Effector memory CD4-positive, alpha-beta T cell (primary cell): ENCODE data around the gene METAP1D.
"Not testable (repeated sequence)": the region's sequence is repeated elsewhere in the genome, so short reads cannot be mapped to it uniquely, and the experiment has no call there.

Experiments
- DNase-seq, 3 donors: peaks; one replicate each; pipeline ENCODE4 v3.0.0-alpha.2; 2020
- H3K27ac ChIP-seq: 2 replicates; pipeline ENCODE4 v1.7.0; 2013; ENCODE audit warnings: mild to moderate bottlenecking, low read length, moderate library complexity; ENCODE audit not compliant: insufficient read depth, poor library complexity, severe bottlenecking
- H3K27me3 ChIP-seq: replicated peaks from 2 replicates; pipeline ENCODE4 v1.7.0; 2013; ENCODE audit warnings: mild to moderate bottlenecking, low read length; ENCODE audit not compliant: insufficient read depth, control insufficient read depth, poor library complexity, severe bottlenecking
- H3K36me3 ChIP-seq: 2 replicates; pipeline ENCODE4 v1.7.0; 2013; ENCODE audit warnings: mild to moderate bottlenecking, low read length, moderate library complexity; ENCODE audit not compliant: control insufficient read depth, insufficient read depth
- H3K4me1 ChIP-seq: 2 replicates; pipeline ENCODE4 v1.7.0; 2013; ENCODE audit warnings: low read length, mild to moderate bottlenecking; ENCODE audit not compliant: control insufficient read depth, insufficient read depth, poor library complexity, severe bottlenecking
- H3K4me3 ChIP-seq: 2 replicates; pipeline ENCODE4 v1.7.0; 2013; ENCODE audit warnings: low read length, low read depth, mild to moderate bottlenecking; ENCODE audit not compliant: insufficient read depth, poor library complexity, severe bottlenecking
- H3K9me3 ChIP-seq: 2 replicates; pipeline ENCODE4 v1.7.0; 2013; ENCODE audit warnings: mild to moderate bottlenecking, low read length, moderate library complexity; ENCODE audit not compliant: control insufficient read depth

METAP1D gene

DNA sequence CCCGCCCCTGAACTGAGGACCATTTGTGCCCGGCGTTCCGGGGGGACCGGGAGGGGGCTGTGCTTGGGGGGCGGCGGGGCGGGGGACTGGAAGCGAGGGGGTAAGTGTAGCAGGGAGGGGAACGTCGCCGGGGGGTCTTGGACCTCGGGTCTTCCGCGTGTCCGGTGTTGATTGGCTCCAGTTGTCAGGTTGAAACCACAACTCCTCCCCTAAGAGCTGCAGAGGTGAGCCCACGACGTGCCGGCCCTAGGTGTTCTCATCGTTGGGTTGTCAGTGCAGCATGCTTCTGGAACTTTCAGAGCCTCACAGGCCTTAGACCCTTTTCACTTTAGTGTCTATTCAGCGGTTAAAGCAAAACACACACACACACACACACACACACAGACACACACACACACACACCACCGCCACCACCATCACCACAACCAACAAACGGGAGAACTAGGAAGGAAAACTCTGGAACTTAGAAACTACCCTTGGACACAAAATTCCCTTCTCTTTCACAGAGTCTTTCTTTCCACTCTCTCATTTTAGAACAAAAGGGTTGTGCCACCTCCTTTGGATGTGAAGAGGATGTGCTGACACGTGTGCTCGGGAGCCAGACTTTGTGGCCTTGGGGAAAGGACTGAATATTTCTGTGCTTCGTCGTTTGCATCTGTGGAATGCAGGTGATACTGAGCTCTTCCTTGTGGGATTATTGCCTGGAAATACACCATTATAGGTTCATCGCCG, 109.7 kb downstream of the METAP1D start:
- Histone ChIP-seq H3K4me3 (no peak overlapping the region), H3K9me3 (no peaks in the 10 kb centered on the region), H3K27me3 (peaks cover 41% of the 10 kb centered on the region), H3K27ac (no peak overlapping the region), H3K4me1 (peaks cover 19% of the 10 kb centered on the region), H3K36me3 (no peaks in the 10 kb centered on the region)
- DNase-seq, result no peak

DNA sequence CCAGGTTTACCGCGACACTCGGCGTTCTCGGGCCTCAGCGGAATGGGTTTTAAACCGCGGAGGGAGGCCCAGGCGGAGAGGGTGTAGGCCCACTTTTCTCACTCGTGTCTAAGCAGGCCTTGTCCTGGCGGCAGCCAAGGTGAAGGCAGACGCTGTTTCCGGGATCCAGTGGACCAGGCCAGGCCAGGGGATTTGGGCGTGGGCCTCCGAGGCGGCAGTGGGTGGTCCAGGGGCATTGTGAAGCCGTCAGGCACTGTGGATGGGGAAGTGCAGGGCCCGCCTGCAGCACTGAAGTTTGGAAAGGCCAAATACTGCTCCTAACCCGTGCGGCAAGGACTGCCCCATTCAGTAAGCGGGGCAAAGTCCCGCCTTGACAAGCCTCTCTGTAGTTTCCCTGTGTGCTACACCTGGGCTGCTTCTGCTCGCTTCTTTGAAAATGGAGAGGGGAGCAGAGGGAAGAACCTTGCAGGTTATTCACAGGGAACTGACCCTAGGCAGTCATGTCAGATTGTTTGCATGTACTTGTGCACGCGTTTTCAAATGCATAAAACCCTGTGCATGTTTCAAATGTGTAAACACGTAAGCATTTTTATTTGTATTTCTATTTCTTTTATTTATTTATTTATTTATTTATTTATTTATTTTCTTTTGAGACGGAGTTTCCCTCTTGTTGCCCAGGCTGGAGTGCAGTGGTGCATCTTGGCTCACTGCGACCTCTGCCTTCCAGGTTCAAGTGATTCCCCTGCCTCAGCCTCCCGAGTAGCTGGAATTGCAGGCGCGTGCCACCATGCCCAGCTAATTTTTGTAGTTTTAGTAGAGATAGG, 110.4 kb downstream of the METAP1D start:
- H3K27ac ChIP-seq, result no peak overlapping the region
- no peak for DNase-seq
- H3K4me3 ChIP-seq, result no peak overlapping the region
- peaks cover 34% of the 10 kb centered on the region for H3K27me3 ChIP-seq
- H3K36me3 ChIP-seq, result no peaks in the 10 kb centered on the region
- peaks cover 19% of the 10 kb centered on the region for H3K4me1 ChIP-seq
- H3K9me3 ChIP-seq, result no peaks in the 10 kb centered on the region

DNA sequence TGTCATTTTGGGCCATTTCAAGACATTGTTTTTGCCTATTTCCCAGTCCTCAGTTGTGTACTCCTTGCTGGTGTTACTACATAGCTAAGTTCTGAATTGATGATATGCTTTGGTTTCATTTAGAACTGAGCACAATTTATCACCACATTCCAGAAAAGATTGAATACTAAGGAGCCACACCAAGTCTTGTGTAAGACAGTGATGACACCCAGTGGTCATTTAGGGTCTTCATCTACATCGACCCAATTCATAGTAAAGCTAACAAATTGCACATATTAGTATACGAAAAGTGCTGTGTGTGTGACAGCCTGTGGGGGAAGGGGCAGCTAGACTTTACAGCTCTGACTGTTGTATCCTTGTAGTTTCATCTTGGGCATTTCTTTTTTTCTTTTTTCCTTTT, 113.9 kb downstream of the METAP1D start:
- DNase-seq, result no peak
- no peaks in the 10 kb centered on the region for H3K36me3 ChIP-seq
- H3K27me3 ChIP-seq, result peaks cover 1% of the 10 kb centered on the region
- no peaks in the 10 kb centered on the region for H3K4me1 ChIP-seq
- no peaks in the 10 kb centered on the region for H3K9me3 ChIP-seq
- no peak overlapping the region for H3K27ac ChIP-seq
- H3K4me3 ChIP-seq, result no peak overlapping the region

DNA sequence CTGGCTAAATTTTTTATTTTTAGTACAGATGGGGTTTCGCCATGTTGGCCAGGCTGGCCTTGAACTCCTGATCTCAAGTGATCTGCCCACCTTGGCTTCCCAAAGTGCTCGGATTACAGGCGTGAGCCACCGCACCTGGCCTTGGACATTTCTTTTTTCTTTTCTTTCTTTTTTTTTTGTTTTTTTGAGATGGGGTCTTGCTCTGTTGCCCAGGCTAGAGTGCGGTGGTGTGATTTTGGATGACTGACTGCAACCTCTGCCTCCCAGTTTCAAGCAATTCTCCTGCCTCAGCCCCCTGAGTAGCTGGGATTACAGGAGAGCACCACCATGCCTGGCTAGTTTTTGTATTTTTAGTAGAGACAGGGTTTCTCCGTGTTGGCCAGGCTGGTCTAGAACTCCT, 114.4 kb downstream of the METAP1D start:
- not testable (repeated sequence) for H3K4me3 ChIP-seq, DNase-seq, H3K27ac ChIP-seq, H3K4me1 ChIP-seq, H3K36me3 ChIP-seq, H3K9me3 ChIP-seq, H3K27me3 ChIP-seq

DNA sequence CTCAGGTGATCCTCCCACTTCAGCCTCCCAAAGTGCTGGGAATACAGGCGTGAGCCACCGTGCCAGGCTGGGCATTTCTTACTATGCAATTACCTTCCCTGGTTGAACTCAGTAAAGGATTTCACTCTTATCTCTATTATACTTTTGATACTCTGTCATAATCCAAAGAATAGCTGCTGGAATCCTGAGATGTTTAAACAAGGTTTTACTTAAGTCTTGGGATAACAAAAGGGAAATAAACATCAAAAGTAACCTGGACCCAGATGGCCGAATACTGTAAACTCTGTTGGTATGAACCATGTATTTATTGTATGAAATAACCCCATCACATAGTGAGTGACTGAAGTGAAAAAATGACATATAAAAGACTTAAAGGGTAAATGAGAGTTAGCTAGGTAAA, 114.8 kb downstream of the METAP1D start:
- DNase-seq, result no peak
- no peaks in the 10 kb centered on the region for H3K36me3 ChIP-seq
- H3K4me3 ChIP-seq, result no peak overlapping the region
- H3K4me1 ChIP-seq, result no peaks in the 10 kb centered on the region
- H3K27me3 ChIP-seq, result no peaks in the 10 kb centered on the region
- H3K27ac ChIP-seq, result no peak overlapping the region
- no peaks in the 10 kb centered on the region for H3K9me3 ChIP-seq

DNA sequence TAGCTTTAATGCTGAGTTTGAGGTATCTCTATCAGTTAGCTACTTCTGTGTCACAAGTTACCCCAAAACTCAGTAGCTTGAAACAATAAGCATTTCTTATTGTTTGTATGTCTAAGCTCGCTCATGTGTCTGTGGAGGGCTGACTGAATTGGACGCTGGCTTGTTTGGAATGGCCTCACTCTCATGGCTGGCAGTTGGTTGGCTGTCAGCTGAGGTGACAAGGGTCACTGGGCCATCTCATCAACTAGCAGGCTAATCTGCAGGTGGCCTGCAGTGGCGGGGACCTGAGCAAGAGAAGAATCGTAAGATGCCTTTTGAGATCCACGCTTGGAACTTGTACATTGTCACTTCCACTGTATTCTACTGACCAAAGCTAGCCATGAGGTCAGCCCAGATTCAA, 116.4 kb downstream of the METAP1D start:
- H3K27me3 ChIP-seq, result no peaks in the 10 kb centered on the region
- no peaks in the 10 kb centered on the region for H3K9me3 ChIP-seq
- H3K4me1 ChIP-seq, result no peaks in the 10 kb centered on the region
- H3K4me3 ChIP-seq, result no peak overlapping the region
- no peak for DNase-seq
- H3K27ac ChIP-seq, result no peak overlapping the region
- no peaks in the 10 kb centered on the region for H3K36me3 ChIP-seq

DNA sequence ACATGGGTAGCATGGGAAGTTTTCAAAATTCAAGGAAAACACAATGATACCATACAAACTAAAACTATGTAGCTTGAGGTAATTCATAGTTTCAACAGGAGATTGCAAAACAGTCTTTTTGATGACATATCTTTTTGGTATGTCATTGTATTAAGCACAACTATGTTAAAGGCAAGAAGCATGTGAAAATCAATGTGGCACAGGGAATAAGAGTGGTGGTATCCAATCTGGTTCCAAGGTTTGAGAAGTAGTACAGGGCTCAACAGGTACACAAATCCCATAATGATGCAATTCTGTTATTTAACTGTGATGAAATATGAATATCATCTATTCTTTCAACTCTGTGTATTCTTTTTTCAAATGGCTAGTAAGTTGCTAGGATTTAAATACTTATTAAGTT, 119.3 kb downstream of the METAP1D start:
- H3K36me3 ChIP-seq, result no peaks in the 10 kb centered on the region
- H3K9me3 ChIP-seq, result no peaks in the 10 kb centered on the region
- no peaks in the 10 kb centered on the region for H3K4me1 ChIP-seq
- no peak for DNase-seq
- H3K4me3 ChIP-seq, result no peak overlapping the region
- H3K27ac ChIP-seq, result no peak overlapping the region
- no peaks in the 10 kb centered on the region for H3K27me3 ChIP-seq

DNA sequence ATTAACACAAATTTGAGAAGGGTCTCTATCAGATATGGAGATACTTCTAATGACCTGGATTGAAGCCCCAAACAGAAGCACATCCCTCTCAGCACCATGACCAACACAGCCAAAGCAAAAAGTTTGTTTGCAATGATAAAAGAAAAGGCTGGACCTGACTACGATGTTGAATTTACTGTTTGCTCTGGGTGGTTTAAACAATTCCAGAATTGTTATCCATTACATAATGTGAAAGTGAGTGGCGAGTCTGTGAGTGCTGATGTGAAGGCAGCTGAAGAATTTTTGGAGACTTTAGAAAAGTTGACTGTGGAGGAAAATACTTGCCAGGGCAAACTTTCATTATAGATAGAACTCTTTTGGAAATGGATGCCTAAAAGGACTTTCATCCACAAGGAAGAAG, 120.4 kb downstream of the METAP1D start:
- no peaks in the 10 kb centered on the region for H3K9me3 ChIP-seq
- no peaks in the 10 kb centered on the region for H3K27me3 ChIP-seq
- no peak overlapping the region for H3K4me3 ChIP-seq
- no peaks in the 10 kb centered on the region for H3K4me1 ChIP-seq
- H3K27ac ChIP-seq, result no peak overlapping the region
- no peaks in the 10 kb centered on the region for H3K36me3 ChIP-seq
- DNase-seq, result no peak

DNA sequence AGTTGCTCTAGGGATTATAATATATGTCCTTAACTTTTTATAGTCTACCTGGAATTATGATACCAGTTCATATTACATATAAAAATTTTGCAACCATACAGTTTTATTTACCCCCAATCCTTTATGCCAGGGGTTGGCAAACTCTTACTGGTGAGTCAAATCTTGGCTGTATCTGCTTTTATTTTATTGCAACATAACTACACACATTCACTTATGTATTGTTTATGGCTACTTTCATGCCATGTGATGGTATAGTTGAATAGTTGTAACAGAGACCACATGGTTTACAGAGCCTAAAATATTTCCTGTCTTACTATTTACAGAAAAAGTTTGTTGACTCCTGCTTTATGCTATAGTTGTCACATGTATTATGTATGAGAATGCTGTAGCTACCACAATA, 128.7 kb downstream of the METAP1D start:
- Histone ChIP-seq H3K4me3 (no peak overlapping the region), H3K27me3 (no peaks in the 10 kb centered on the region), H3K36me3 (no peaks in the 10 kb centered on the region), H3K9me3 (no peaks in the 10 kb centered on the region), H3K27ac (no peak overlapping the region), H3K4me1 (no peaks in the 10 kb centered on the region)
- no peak for DNase-seq

DNA sequence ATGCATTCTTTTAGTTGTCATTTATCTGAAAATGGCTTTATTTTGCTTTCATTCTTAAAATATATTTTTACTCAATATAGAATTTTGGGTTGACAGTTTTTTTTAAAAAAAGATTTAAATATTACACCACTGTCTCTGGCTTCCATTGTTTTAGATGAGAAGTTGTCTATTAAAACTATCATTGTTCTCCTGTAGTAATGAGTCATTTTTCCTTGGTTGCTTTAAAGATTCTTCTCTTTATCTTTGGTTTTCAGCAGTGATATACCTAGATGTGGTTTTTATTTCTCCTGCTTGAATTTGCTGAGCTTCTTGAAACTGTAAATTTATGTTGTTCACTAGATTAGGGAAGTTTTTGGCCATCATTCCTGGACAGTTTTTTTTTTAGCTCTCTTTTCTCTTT, 129.7 kb downstream of the METAP1D start:
- no peaks in the 10 kb centered on the region for H3K9me3 ChIP-seq
- no peaks in the 10 kb centered on the region for H3K4me1 ChIP-seq
- no peaks in the 10 kb centered on the region for H3K36me3 ChIP-seq
- no peak for DNase-seq
- H3K27me3 ChIP-seq, result no peaks in the 10 kb centered on the region
- H3K27ac ChIP-seq, result no peak overlapping the region
- no peak overlapping the region for H3K4me3 ChIP-seq
